Glutamatergic neuron (in vitro differentiated cells): ENCODE measurements around the gene FNDC11. TPM values are rescaled to one million over a fixed set of nuclear protein-coding genes. Genes with fewer than 3 reads are reported as not detected.

Experiments
- total RNA-seq: library from RNA; stranded (reverse); fragmentation: NEBNext Ultra II Directional; extraction: Animal tissue kit (Norgen Biotek cat#: 25700); gene quantifications from one replicate; pipeline ENCODE4 v1.2.1, GENCODE V29; 2021; ENCODE audit not compliant: unreplicated experiment

FNDC11 gene
- total RNA-seq, 1 donor from 2014 or later = 9.3 TPM

Other genes with a start within 250 kb of the FNDC11 start
- 165 TPM for gene CHRNA4, start 192.8 kb upstream of the FNDC11 start, total RNA-seq
- 354 TPM for gene KCNQ2, start 81.5 kb upstream of the FNDC11 start, total RNA-seq
- 55.3 TPM for gene EEF1A2, start 55.1 kb upstream of the FNDC11 start, total RNA-seq
- gene PPDPF, start 33.4 kb upstream of the FNDC11 start, total RNA-seq = 293 TPM
- gene PTK6, start 16.8 kb upstream of the FNDC11 start, total RNA-seq = 0.17 TPM
- not detected for gene SRMS, start 6.4 kb upstream of the FNDC11 start, total RNA-seq
- gene HELZ2, start 20.1 kb downstream of the FNDC11 start, total RNA-seq = 87.7 TPM
- 12.8 TPM for gene GMEB2, start 72.9 kb downstream of the FNDC11 start, total RNA-seq
- 459 TPM for gene STMN3, start 99.3 kb downstream of the FNDC11 start, total RNA-seq
- 36.3 TPM for gene RTEL1, start 104.2 kb downstream of the FNDC11 start, total RNA-seq
- gene TNFRSF6B, start 142.5 kb downstream of the FNDC11 start, total RNA-seq = not detected
- 51.9 TPM for gene ARFRP1, start 153.8 kb downstream of the FNDC11 start, total RNA-seq
- 41.5 TPM for gene ZGPAT, start 153.9 kb downstream of the FNDC11 start, total RNA-seq
- gene LIME1, start 182.5 kb downstream of the FNDC11 start, total RNA-seq = 16.6 TPM
- gene SLC2A4RG, start 185.6 kb downstream of the FNDC11 start, total RNA-seq = 47.9 TPM